OCI-M2 (cell line): Measurements from ENCODE around the gene IL9R.
"Not testable (repeated sequence)": the region's sequence is repeated elsewhere in the genome, so short reads cannot be mapped to it uniquely, and the experiment has no call there.

ENCODE experiments used
- DNase-seq: peaks from one replicate; lab custom pipeline; 2025; ENCODE audit not compliant: unreplicated experiment; lab: John Stamatoyannopoulos, UW

Gene IL9R

DNA sequence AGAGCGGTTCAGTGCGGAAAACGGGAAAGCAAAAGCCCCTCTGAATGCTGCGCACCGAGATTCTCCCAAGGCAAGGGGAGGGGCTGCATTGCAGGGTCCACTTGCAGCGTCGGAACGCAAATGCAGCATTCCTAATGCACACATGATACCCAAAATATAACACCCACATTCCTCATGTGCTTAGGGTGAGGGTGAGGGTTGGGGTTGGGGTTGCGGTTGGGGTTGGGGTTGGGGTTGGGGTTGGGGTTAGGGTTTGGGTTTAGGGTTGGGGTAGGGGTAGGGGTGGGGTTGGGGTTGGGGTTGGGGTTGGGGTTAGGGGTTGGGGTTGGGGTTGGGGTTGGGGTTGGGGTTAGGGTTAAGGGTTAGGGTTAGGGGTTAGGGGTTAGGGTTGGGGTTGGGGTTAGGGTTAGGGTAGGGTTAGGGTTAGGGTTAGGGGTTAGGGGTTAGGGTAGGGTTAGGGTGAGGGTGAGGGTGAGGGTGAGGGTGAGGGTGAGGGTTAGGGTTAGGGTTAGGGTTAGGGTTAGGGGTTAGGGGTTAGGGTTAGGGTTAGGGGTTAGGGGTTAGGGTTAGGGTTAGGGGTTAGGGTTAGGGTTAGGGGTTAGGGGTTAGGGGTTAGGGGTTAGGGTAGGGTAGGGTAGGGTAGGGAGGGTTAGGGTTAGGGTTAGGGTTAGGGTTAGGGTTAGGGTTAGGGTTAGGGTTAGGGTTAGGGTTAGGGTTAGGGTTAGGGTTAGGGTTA, 32.4 kb downstream of the IL9R start:
- DNase-seq = not testable (repeated sequence)

DNA sequence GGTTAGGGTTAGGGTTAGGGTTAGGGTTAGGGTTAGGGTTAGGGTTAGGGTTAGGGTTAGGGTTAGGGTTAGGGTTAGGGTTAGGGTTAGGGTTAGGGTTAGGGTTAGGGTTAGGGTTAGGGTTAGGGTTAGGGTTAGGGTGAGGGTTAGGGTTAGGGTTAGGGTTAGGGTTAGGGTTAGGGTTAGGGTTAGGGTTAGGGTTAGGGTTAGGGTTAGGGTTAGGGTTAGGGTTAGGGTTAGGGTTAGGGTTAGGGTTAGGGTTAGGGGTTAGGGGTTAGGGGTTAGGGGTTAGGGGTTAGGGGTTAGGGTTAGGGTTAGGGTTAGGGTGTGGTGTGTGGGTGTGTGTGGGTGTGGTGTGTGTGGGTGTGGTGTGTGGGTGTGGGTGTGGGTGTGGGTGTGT, 33.0 kb downstream of the IL9R start:
- not testable (repeated sequence) for DNase-seq
